GM19023 (cell line): Measurements from ENCODE around the gene TRAF3.

Experiments
- ATAC-seq: cut with Tn5 transposase; IDR thresholded peaks from one replicate; pipeline ENCODE4 v1.9.1; 2021; ENCODE audit warnings: mild to moderate bottlenecking, moderate library complexity; ENCODE audit not compliant: unreplicated experiment

Gene TRAF3

GRCh38 chr14:102949062-102949800, 172.0 kb downstream of the TRAF3 start:
- no peak for ATAC-seq

- ATAC-seq = no peak
These were observed 172.7 kb downstream of the TRAF3 start for GRCh38 chr14:102949801-102950451.

GRCh38 chr14:102951034-102951433, 173.8 kb downstream of the TRAF3 start:
- ATAC-seq = no peak

GRCh38 chr14:102951799-102952198, 174.6 kb downstream of the TRAF3 start:
- no peak for ATAC-seq

GRCh38 chr14:102952276-102952675, 175.0 kb downstream of the TRAF3 start:
- ATAC-seq = no peak

GRCh38 chr14:102953100-102953499, 175.9 kb downstream of the TRAF3 start:
- ATAC-seq = no peak

GRCh38 chr14:102954081-102954789, 177.0 kb downstream of the TRAF3 start:
- ATAC-seq = no peak

- ATAC-seq = no peak
These were observed 178.6 kb downstream of the TRAF3 start for GRCh38 chr14:102955636-102956408.

- ATAC-seq = no peak
These were observed 180.0 kb downstream of the TRAF3 start for GRCh38 chr14:102957222-102957621.

- no peak for ATAC-seq
These were observed 181.2 kb downstream of the TRAF3 start for GRCh38 chr14:102958461-102958860.
